CD4-positive, alpha-beta T cell treated with Interleukin-4 for 1 hour (primary cell): Measurements from ENCODE around the gene EXOC3L1.

Source experiments
- DNase-seq, 2 donors: peaks; one replicate each; pipeline ENCODE4 v3.0.0-alpha.2; 2020 to 2022

Gene EXOC3L1

DNA sequence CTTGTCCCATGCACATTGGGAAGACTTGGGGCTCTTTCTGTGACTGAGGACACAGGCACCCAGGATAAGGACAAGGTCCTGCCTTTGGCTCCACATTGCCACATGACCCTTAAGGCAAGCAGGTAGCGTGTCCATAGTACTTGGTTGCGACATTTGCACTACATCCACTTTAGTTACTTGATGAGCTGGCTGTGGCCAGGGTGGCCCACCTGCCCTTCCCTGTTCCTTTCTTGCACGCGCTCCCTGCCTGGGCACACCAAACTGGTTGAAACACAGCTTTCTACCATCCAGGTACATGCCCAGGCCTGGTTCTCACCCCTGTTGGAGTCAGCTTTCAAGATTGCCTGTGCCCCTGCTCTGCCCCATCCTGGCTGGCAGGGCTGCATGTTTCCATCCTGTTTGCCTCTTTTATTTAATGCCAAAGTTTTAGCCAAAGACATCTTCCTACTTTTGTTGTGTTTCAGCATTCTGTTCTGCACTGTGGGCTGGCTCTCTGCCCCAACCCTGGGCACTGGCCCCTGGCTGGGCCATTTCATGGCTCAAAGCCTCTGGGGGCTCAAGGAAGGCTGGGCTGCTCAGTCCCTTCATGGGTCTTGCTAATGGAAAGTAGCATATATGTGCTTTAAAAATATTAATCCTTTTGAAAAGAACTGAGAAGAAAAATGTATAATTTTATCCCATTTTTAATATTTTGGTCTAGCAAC is 42.3 kb downstream of the EXOC3L1 start:
- no peak for DNase-seq

DNA sequence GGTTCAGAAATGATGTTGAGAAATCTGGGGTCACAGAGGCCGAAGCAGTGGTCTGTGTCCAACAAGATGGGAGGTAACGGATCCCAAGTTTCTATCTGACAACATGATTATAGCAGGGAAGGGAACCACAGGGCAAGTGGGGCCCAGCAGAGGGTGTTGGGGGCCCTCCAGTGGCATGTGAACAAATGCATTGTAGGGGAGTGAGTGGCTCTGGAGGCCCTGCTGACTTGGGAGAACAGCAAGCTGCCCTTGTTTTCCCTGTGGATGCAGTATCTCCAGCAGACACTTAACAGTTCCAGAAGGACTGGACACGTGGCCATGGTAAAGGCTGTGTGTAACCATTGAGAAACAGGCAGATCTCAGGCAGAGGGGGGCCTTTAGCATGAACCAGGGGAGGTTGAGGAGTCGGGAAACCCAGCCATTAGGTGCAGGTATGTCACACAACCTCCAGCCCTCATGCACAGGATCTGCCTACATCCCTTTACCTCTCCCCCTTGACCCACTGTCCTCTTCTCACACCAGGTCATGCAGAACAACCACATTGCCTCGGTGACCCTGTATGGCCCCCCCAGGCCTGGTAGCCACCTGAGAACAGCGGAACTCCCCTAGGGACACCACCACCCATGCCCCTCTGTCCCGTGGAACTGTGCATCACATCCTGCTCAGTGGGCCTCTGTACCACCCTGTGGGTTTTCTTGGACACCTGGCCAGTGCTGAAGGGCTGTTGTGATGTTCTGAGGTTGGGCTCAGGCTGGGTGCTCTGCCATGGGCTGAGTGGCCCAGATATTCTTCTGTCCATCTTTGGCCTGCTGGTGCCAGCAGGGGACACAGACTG is 43.2 kb downstream of the EXOC3L1 start:
- no peak for DNase-seq

DNA sequence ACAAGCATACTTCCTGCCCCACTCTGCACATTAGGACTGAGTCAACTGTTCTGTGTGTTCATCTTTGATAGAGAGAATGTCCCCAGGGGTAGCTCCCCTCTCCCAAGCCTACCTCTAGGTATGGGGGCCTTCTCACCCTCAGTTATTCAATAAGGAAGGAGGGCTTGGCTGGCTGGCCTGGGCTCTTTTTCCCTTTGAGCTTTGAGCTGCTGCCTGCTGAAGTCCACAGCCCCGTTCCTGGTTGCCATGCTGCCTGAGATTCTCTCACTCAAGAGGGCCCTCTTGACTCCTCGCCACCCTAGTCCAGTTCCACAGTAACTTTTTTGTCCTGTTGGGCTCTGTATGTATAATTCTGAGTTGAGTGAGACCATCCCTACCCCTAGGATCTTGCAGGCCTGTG is 44.2 kb downstream of the EXOC3L1 start:
- no peak for DNase-seq

DNA sequence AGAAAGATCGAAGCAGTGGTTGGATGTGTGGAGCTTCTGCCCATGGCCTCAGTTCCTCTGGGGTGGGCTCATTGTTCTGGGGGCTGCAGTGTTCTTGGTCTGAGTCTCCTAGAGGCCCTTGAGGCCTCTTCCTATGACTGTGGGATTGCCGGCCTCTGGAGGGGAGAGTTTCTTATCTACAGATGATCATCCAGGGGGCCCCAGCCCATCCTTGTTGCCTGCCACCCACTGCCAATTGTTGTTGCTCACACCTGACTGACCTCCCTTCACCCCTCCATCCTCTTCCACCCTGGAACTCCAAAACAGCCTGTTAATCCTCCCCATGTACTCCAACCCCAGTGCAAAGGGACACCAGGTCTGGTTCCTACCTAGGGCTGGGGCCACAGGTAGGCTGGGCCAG is 45.0 kb downstream of the EXOC3L1 start:
- DNase-seq = no peak

DNA sequence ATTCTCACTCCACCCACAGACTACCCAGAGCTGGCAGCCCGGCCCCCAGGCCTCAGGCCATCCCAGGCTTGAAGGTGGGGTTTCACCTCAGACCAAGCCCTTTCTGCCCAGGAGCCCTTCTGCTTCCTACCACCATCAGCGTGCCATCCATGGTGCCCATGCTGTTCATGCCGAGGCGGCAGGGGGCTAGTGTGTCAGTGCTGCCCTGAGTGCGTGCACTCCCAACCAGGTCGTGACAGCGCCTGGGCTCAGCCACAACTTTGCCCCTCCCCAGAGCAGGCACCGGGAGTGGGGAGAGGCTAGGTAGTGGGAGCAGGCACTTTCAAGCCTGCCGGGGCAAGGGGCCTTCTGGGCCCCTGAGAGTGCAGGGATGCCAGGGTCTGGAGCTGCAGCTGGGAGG is 47.6 kb downstream of the EXOC3L1 start:
- no peak for DNase-seq

DNA sequence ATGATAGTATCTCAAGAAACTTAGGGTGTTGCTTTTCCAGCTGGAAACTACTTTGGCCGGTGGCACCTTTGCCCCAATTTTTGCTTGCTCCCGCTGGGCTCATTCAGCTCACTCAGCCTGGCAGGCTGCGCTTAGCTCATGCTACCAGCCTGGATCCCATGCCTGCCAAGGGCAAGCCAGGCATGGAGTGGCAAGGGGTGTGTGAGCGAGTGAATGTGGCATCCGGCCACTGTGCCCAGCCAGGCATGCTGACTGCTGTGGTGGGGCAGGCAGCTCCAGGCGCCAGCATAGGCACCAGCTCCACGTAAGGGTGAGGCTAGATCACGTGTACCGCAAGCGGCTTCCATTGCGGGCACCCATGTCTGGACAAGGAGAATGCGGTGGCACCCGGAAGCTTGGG is 48.5 kb downstream of the EXOC3L1 start:
- DNase-seq = no peak

DNA sequence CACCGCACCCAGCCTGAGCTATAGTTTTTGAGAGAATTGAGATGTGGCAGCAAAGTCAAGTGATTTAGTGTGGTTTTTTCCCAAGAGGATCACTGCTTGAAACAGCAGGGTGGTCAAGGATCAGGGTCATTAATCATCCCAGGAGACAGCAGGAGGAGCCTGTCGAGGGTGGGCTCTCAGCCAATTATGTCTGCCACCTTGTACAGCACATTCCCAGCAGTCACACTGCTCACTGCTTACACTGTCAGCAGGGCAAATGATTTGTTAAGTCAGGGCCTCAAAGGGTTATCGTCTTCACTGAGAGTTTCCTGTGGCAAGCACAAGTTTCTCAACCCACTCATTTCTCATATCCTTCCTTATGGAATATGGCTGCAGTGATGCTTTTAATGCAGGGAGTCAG is 52.3 kb downstream of the EXOC3L1 start:
- DNase-seq = no peak
